ENCODE results near the gene CLIP2.
"Not testable (repeated sequence)": the region's sequence is repeated elsewhere in the genome, so short reads cannot be mapped to it uniquely, and the experiment has no call there.

Gene CLIP2

DNA sequence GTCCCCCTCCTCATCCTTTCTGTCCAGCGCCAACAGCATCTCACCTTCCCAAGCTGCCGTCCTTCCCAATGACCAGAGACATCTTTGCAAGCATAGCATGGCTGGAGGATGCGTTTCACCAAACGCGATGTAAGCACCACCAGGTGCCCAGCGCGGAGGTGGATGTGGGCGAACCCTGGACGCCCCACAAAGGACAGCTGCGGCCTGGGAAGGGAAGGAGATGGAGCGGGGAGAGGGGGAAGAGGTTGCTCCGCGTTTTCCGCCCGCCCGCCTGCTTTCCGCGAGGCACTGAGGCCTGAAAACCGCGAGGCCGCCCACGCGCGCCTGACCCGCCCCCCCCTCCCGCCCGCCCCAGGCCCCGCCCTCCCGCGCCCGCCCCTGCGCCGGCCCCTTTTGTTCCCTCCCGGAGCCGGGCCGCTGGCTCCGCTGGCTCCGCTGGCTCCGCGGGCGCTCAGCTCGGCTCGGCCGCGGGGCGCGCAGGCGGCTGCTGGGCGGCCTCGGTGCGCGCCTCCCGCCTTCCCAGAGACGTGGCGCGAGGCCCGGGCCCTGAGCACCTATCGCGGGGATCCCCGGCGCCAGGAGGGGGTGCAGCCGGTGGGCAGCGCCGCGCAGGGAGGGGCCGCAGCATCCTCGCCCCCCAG lies at the start of gene CLIP2:
TSS of gene CLIP2 (plus strand) at position 390 of the 641 bp plus-strand sequence. CDS start 28,140 bp downstream, outside the sequence.
- DNase-seq (ENCODE audit: low spot score): peak; percentile 88

- no peak for DNase-seq (ENCODE audit: low spot score)
These were observed 48.7 kb upstream of the CLIP2 start for GRCh38 chr7:74240482-74240881.

- DNase-seq (ENCODE audit: low spot score): no peak
These were observed 47.1 kb upstream of the CLIP2 start for GRCh38 chr7:74242122-74242443.

DNA sequence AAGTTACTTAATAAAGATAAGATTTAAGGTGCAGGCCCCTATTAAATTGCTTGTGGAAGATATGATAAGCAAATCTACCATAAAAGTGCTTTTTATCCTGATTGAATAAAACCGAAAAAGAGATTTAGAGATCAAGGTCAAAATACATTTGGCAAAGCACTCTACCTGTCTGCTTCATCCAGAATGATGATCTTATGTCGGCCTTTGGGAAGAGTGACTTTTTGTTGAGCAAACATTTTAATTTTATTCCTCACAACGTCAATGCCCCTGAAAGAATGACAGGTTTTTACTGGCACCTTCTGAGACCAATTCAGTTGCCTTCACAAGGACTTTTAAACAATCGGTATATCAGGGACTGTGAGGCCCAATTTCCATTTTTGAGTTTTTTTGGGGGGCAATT lies 42.7 kb upstream of the CLIP2 start:
- DNase-seq (ENCODE audit: low spot score): no peak

DNA sequence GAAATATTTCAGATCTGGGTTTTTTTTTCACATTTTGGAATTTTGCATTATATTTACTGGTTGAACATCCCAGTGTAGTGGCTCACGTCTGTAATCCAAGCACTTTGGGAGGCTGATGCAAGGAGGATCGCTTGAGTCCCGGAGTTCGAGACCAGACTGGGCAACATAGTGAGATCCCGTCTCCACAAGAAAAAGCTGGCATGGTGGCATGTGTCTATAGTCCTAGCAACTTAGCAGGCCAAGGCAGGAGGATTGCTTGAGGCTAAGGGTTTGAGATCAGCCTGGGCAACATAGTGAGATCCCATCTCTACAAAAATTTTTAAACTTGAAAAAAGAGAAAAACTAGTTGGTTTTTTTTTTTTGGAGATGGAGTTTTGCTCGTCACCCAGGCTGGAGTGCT lies 41.1 kb upstream of the CLIP2 start:
- DNase-seq (ENCODE audit: low spot score): no peak

DNA sequence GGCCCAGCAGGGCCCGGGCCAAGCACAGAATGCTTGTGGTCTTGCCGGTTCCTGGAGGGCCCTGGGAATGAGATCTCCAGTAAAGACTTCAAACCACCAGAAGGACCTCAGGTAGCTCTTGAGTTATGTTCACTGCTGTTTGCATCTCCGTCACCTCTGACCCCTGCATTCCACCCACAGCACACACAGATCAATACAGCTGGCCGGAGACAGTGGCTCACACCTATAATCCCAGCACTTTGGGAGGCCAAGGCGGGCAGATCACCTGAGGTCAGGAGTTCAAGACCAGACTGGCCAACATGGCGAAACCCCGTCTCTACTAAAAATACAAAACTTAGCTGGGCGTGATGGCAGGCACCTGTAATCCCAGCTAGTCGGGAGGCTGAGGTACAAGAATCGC lies 40.1 kb upstream of the CLIP2 start:
- not testable (repeated sequence) for DNase-seq (ENCODE audit: low spot score)

GRCh38 chr7:74252893-74253292 lies 36.3 kb upstream of the CLIP2 start:
- DNase-seq (ENCODE audit: low spot score): no peak

DNA sequence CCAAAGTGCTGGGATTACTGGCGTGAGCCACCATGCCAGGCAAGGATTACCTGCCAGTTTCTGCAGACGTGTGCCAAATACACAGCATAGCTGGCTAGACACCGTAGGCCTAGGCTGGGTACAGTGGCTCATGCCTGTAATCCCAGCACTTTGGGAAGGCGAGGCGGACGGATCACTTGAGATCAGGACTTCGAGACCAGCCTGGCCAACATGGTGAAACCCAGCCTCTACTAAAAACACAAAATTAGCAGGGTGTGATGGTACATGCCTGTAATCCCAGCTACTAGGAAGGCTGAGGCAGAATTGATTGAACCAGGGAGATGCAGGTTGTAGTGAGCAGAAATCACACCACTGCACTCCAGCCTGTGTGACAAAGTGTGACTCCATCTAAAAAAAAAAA lies 35.9 kb upstream of the CLIP2 start:
- no peak for DNase-seq (ENCODE audit: low spot score)

- peak; percentile 30 for DNase-seq (ENCODE audit: low spot score)
These were observed 35.4 kb upstream of the CLIP2 start for GRCh38 chr7:74253835-74254128.

DNA sequence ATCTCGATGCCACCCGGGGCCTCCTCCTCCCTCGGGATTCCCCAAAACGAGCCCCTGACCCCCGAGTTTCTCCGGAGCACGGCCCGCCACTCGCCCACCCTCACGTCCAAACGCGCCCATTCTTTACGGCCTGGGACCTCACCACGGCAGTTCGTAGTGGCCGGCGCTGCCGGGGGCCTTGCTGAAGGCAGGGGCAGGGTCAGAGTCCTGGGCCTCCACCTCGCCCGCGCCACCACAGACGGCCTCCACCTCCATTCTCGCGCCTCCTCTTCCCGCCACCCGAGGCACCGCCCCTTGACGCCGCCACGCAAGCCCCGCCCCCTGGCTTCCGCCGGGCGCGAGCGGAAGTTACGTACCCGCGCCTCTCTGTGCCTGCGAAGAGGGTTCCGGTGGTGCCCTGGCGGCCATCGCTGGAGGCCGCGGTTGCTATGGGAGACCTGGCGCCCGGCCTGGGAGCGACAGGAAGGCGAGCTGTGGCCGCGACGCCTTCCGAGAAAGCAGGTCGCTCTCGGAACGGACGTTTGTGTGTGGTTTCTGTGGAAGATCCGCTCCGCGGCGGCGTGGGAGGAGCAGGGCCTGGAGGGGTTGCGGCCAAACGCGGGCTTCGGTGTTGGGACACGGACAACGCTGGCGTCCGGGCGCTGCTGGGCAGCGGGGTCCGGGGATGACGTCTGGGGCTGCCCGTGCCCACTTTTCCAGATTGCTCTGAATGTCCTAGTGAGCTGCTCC lies 34.9 kb upstream of the CLIP2 start, which contains the start of gene RFC2:
TSS of gene RFC2 (minus strand) at position 271 of the 729 bp plus-strand sequence. CDS start at position 255, 16 bp downstream.
- DNase-seq (ENCODE audit: low spot score): peak; percentile 98

- no peak for DNase-seq (ENCODE audit: low spot score)
These were observed 34.3 kb upstream of the CLIP2 start for GRCh38 chr7:74254858-74255379.

DNA sequence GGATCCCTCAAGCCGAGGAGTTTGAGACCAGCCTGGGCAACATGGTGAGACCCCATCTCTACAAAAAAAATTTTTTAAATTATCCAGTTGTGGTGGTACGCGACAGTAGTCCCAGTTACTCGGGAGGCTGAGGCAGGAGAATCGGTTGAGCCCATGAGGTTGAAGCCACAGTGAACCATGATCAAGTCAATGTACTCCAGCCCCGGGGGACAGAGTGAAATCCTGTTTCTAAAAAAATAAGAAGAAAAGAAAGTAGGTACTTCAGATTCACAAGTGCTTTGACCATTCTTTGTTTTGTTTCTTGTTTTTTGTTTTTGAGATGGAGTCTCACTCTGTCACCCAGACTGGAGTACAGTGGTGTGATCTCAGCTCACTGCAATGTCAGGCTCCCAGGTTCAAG lies 33.7 kb upstream of the CLIP2 start:
- DNase-seq (ENCODE audit: low spot score): not testable (repeated sequence)

GRCh38 chr7:74256491-74257408 lies 32.5 kb upstream of the CLIP2 start:
- DNase-seq (ENCODE audit: low spot score): no peak

GRCh38 chr7:74258639-74259038 lies 30.6 kb upstream of the CLIP2 start:
- DNase-seq (ENCODE audit: low spot score): no peak

GRCh38 chr7:74262639-74263398 lies 26.4 kb upstream of the CLIP2 start:
- peak; percentile 82 for DNase-seq (ENCODE audit: low spot score)

DNA sequence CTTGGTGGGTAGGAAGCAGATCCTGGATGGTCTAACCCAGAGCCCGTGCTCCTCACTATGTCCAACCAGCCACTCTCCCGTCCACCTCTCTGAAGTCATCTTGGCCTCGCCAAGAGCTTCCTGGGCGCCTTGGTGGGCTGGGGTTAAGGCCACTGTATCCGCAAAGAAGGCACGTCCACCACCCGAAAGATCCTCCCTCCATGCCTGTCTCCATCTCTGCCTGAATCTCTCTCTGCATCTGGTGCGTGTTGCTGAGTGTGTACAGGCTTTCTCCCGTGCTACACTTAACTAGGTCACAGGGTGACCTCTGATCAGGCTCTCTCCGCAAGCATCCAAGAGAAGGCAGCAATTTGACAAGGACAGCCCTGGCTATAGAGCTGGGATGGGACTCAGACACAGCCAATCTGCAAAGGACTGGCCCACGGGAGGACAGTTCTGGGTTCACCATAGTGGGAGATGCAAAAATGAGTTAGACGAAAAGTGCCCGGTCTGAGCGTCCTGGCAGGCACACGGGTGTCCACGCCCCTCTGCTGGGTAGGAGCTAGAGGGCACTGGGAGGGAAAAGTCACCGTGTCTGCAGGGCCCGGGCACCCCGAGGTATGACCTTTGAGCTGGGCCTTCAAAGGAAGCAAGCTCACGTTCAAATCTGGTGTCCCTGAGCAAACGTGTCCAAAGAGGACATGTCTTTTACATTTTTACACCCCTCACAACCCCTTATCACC lies 25.6 kb upstream of the CLIP2 start:
- DNase-seq (ENCODE audit: low spot score): no peak

- no peak for DNase-seq (ENCODE audit: low spot score)
These were observed 22.8 kb upstream of the CLIP2 start for GRCh38 chr7:74266191-74266963.

GRCh38 chr7:74267756-74268565 lies 21.2 kb upstream of the CLIP2 start:
- DNase-seq (ENCODE audit: low spot score): no peak

GRCh38 chr7:74269757-74270277 lies 19.4 kb upstream of the CLIP2 start:
- peak; percentile 97 for DNase-seq (ENCODE audit: low spot score)
